HG03378 (cell line): ENCODE measurements around the gene NTPCR.
"Not testable (repeated sequence)": the region's sequence is repeated elsewhere in the genome, so short reads cannot be mapped to it uniquely, and the experiment has no call there.

Source experiments
- ATAC-seq: cut with Tn5 transposase; IDR thresholded peaks from one replicate; pipeline ENCODE4 v1.9.1; 2021; ENCODE audit warnings: mild to moderate bottlenecking, moderate library complexity; ENCODE audit not compliant: unreplicated experiment

Gene NTPCR

GRCh38 chr1:232983375-232983774 is 33.0 kb downstream of the NTPCR start:
- no peak for ATAC-seq

DNA sequence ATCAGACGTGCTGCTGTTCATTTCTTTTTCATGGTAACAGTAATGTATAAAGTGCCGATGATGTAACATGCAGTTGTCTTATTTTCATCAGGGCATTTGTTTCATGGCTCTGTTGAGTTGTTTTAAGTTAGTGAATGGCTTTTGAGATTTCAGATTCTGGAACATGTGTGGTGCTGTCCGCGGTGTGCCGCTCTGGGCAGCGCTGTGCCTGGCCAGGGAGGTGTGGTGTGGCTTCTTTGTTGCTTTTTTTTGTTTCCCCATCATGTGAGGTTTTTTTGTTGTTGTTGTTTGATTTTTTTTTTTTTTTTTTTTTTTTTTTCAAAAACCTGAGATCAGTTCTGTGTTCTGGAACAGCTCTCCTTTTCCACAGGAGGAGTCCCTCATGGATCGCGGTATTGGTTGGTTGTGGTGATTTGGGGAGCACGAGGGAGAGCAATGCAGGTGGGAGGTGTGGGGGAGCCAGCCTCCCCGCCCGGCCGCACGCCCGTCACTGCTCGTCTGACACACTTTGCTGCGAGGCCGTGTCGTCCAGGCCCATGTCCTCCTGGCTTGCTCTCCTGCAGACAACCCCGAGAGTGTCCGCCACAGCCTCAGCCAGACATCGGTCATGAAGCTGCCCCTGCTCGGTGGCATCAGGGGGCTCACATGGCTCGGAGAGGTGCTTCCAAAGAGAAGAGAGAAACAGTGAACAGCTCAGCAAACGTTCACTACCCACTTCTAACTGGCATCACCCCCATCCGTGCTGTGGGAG is 33.6 kb downstream of the NTPCR start:
- ATAC-seq = no peak

DNA sequence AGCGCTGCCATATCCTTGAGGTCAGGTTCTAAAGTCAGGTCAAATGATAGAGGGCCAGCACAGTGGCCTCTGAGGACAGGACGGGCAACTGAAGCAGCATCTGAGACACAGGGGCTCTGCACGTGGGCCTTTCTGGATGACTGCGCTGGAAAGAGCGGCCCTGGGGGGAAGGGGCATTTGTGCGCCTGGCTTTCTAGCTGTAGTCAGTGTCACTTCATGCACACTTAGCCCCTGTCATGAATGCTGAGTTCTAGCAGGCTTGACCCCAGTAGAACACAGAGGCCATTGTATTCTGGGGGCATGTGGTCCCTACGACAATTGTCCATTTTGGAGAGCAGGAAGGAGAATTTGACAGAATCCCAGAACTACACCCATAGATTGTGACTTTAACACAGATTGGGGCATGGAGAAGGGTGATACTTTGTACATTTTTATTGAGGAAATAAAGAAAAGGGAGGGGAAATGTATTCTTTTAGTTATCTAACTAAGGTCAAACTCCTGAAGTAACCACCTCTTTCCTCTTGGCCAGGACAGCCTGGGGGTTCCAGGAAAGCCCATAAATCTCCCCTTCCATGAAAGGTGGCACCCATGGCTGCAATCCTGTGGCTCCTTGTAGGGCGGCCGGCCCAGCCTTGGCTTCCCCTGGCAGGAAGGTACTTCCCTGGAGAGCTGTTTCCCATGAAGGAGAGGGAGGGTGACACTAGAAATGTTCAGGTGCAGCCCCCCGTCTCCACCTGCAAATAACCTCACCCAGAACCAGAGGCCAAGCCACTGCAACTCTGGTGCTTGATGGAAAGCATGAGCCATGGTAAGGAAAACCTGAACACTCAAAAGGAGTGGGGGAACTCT is 34.4 kb downstream of the NTPCR start:
- ATAC-seq = no peak

- ATAC-seq = no peak
Measured at GRCh38 chr1:232985882-232986526, 35.6 kb downstream of the NTPCR start.

GRCh38 chr1:232986527-232986922 is 36.1 kb downstream of the NTPCR start:
- ATAC-seq = no peak

DNA sequence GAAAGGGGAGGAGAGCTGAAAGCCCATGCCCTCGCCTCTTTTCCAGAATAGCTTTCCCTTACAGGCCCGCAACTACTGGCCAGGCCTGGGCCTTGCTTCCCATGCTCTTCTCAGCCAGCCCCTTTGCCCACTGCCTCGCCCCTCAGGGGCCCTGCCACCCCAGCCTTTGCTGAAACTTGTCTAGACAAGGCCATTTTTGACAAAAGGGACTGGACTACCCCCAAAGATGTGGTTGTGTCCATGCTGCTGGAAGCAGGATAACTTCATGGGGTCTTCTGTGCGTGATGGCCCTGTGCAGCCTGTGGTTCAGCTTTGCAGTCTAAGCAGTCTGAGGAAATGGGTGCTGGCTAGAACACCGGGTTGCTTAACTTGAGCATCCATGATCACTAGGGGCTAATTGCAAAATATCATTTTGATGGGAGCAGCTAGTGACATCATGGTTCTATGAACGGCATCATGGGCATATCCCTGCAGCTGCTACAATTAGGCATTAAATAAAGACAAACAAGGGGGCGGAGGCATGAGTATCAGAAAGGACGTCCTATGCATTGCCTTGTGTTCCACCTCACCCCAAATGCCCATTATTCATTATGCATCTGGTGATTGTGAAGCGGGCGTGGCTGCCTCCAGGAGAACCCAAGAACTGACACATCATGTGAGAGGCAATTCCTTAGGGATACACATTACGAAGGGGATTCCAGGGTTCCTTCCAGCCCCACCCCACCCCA is 36.8 kb downstream of the NTPCR start:
- no peak for ATAC-seq

- ATAC-seq = no peak
Measured at GRCh38 chr1:232987774-232988140, 37.3 kb downstream of the NTPCR start.

- no peak for ATAC-seq
Measured at GRCh38 chr1:232988572-232989040, 38.2 kb downstream of the NTPCR start.

DNA sequence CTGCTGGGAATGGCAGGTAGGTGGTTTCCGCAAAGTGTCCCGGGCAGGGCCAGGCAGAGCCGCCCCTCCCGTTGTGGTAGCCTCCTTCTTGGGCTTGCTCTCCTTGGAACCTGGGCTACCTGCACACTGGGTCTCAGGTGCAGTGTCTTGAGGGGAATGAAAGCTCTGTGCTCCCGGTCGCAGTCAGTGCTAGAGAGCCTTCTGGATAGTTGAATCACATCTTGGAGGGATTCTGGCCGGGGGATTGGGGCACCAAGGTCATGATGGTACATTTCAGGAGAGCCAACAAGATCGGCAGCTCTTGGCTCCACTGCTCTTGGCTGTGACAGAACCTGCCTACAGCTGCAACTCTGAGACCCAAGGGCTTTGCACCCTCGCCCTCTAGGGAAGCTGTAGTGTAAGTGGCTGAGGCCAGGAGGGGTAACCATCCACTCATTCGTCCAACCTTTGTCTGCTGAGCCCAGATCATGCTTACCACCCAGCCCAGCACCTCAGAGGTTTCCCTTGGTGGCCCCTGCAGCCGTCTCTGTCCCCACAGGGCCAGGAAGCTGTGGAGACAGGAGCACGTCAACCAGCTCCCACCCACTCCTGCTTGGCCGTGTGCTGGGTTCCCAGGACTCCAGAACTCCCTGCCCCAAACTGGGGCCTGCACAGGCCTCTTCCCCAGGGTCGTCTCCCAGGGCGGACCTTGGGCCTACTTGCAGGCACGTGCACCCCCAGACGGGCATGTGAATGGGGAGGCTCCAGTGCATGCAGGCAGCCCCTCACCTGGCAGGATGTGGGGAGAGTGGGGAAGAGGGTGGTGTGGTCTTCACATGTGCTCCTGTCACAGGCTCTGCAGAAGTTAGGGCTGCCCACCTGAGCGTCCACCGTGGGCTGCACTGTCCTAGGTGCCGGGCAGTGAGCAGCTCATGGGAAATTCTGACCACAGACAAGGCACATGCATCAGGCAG is 40.0 kb downstream of the NTPCR start:
- ATAC-seq = no peak

DNA sequence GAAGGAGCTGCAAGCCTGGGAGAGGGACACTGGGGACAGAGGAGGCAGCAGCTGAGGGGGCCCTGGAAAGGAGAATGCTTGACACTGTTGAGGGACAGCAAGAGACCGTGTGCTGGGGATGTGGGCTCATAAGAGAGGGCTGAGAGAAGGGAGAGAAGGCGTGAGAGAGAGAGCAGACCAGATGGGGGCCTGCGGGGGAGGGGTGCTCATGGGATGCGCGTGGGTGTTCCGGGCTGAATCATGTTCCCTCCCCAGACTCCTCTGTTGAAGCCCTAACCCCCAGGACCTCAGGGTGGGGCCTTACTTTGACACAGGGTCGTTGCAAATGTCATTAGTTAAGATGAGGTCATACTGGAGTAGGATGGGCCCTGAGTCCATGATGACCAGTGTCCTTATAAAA is 40.8 kb downstream of the NTPCR start:
- ATAC-seq = no peak

- no peak for ATAC-seq
Measured at GRCh38 chr1:232992227-232992626, 41.8 kb downstream of the NTPCR start.

DNA sequence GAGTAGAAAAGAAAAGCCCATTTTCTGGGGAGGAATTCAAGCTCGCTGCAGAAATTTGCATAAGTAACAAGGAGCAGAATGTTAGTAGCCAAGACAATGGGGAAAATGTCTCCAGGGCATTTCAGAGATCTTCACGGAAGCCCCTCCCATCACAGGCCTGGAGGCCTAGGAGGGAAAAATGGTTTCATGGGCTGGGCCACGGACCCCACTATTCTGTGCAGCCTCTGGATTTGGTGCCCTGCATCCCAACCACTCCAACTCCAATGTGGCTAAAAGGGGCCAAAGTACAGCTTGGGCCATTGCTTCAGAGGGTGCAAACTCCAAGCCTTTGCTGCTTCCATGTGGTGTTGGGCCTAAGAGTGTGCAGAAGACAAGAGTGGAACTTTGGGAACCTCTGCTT is 43.1 kb downstream of the NTPCR start:
- ATAC-seq = no peak

GRCh38 chr1:232995189-232995588 is 44.8 kb downstream of the NTPCR start:
- no peak for ATAC-seq

DNA sequence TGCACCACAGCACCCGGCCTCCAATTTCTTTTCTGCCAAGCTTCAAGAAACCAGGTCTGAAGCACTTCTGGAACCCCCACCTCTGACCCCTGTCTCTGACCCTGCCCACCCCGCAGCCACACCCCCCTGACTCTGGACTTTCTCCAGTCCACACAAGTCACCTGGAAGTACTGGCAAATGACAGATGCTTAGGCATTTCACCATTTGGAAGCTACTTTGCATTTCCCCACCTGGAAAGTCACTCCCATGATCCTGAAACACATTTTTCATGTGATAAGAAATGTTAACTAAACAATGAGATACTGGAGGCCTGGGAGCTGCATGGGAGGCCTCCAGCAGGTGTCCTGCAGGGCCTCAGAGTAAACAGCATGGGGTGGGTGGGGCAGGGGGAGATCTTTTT is 45.7 kb downstream of the NTPCR start:
- no peak for ATAC-seq

GRCh38 chr1:232998138-232998537 is 47.7 kb downstream of the NTPCR start:
- ATAC-seq = no peak

DNA sequence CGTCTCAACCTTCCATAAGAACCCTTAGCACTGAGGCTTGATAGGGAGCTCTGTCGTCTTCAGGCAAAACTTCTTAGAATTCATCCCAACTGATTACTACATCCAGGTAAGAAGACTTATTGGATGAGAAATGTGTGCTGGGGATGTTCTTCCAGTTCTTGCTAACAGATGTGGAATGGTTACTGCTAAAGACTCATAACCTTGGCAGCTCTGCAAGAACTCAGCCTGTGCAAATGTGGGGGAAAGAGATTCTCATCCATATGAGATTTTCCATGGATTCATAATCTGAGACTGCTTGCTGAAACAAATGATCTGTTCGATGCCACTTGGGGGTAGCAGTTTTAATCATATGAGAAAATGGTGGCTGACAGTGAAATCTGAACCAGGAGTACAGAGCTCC is 48.2 kb downstream of the NTPCR start:
- no peak for ATAC-seq

DNA sequence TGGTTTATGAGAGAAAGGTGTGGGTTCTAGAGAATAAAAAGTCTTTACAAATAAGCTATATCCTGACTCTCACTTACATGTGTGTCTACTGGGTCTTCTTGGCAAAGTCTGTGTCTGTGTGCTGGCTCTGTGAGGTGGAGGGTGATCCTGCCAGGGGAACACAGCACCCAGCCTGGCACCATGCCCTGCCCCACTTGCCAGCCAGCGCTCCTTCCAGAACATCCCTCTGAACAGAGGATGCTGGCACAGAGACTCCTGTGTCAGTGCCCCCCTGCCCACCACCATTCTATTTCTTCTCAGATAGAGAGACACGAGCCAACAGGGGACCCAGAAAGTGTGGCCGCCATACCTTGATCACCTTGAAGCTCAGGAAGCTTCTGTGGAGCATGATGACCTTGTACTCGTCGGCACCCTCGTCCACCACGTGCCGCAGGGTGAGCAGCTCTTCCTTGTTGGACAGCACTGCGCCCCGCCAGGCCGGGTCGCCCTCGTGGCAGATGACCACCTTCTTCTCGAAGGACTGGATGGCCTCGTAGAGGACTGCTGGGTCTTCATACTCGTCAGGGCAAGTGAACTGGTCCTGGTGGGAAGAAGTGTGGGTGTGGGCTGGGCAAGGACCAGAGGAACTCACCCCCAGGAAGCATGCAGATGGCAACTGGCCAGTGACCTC is 49.7 kb downstream of the NTPCR start:
- ATAC-seq = no peak

GRCh38 chr1:233003638-233004037 is 53.2 kb downstream of the NTPCR start:
- not testable (repeated sequence) for ATAC-seq

GRCh38 chr1:233004451-233004850 is 54.0 kb downstream of the NTPCR start:
- ATAC-seq = no peak
